GM12878 (cell line): ENCODE results near the gene TNFSF13. TPM values are rescaled to one million over a fixed set of nuclear protein-coding genes. Genes with fewer than 3 reads are reported as not detected.

ENCODE experiments used
- ASH2L ChIP-seq: fragments of 300-600, 200-600 bp; sonication (generic); IDR thresholded peaks from 2 replicates; pipeline ENCODE4 v1.6.1; 2017; ENCODE audit warnings: low read depth, mild to moderate bottlenecking, borderline replicate concordance
- BRCA1 ChIP-seq: IDR thresholded peaks from 2 replicates; pipeline ENCODE4 v1.6.1; 2011; ENCODE audit warnings: low read depth, low read length, improper control_type of control experiment
- CHD1 ChIP-seq: IDR thresholded peaks from 2 replicates; pipeline ENCODE4 v1.6.1; 2012; ENCODE audit warnings: low read depth, low read length, improper control_type of control experiment
- ESRRA ChIP-seq: IDR thresholded peaks from 2 replicates; pipeline ENCODE4 v1.6.1; 2012; ENCODE audit warnings: mild to moderate bottlenecking, low read length, improper control_type of control experiment
- GABPA ChIP-seq: IDR thresholded peaks from 2 replicates; pipeline ENCODE4 v1.6.1; 2014; ENCODE audit warnings: antibody characterized with exemption, low read depth, mild to moderate bottlenecking, inconsistent platforms
- IKZF1 ChIP-seq: fragments of 450-650 bp; conservative IDR thresholded peaks from 2 replicates; pipeline ENCODE4 v1.6.1; 2017; ENCODE audit warnings: antibody characterized with exemption, mild to moderate bottlenecking
- IRF4 ChIP-seq: IDR thresholded peaks from 2 replicates; pipeline ENCODE4 v1.6.1; 2011; ENCODE audit warnings: low read depth, low read length
- KAT2A ChIP-seq: conservative IDR thresholded peaks from 2 replicates; pipeline ENCODE4 v1.6.1; 2011; ENCODE audit warnings: low read depth, low read length; ENCODE audit not compliant: control insufficient read depth
- KDM1A ChIP-seq: fragments of 200-600 bp; sonication (generic); IDR thresholded peaks from 2 replicates; pipeline ENCODE4 v1.6.1; 2016; ENCODE audit warnings: borderline replicate concordance
- MEF2A ChIP-seq: IDR thresholded peaks from 2 replicates; pipeline ENCODE4 v1.6.1; 2011; ENCODE audit warnings: low read depth, mild to moderate bottlenecking, low read length, moderate library complexity; ENCODE audit not compliant: insufficient read depth
- NFXL1 ChIP-seq: fragments of 450-650 bp; IDR thresholded peaks from 2 replicates; pipeline ENCODE4 v1.6.1; 2017; ENCODE audit warnings: antibody characterized with exemption, mild to moderate bottlenecking, borderline replicate concordance
- NFYB ChIP-seq: IDR thresholded peaks from 2 replicates; pipeline ENCODE4 v1.6.1; 2011; ENCODE audit warnings: low read depth, mild to moderate bottlenecking, low read length, improper control_type of control experiment, moderate library complexity; ENCODE audit not compliant: insufficient read depth
- NR2C2 ChIP-seq: IDR thresholded peaks from 2 replicates; pipeline ENCODE4 v1.6.1; 2011; ENCODE audit warnings: borderline replicate concordance, low read depth; ENCODE audit not compliant: control insufficient read depth, insufficient read length
- PAX5 ChIP-seq: IDR thresholded peaks from 2 replicates; pipeline ENCODE4 v1.6.1; 2011; ENCODE audit warnings: low read depth, low read length, borderline replicate concordance
- PAX8 ChIP-seq: fragments of 450-650 bp; IDR thresholded peaks from 2 replicates; pipeline ENCODE4 v1.6.1; 2017; ENCODE audit warnings: mild to moderate bottlenecking, moderate library complexity
- PML ChIP-seq: IDR thresholded peaks from 2 replicates; pipeline ENCODE4 v1.6.1; 2012; ENCODE audit warnings: low read length, inconsistent platforms
- RAD21 ChIP-seq: IDR thresholded peaks from 2 replicates; pipeline ENCODE4 v1.6.1; 2011; ENCODE audit warnings: mild to moderate bottlenecking, low read depth, low read length, moderate library complexity; ENCODE audit not compliant: insufficient read depth
- RUNX3 ChIP-seq: IDR thresholded peaks from 2 replicates; pipeline ENCODE4 v1.6.1; 2012; ENCODE audit warnings: low read length, inconsistent platforms
- SIX5 ChIP-seq: IDR thresholded peaks from 2 replicates; pipeline ENCODE4 v1.6.1; 2011; ENCODE audit warnings: mild to moderate bottlenecking, low read depth, low read length, moderate library complexity; ENCODE audit not compliant: severe bottlenecking
- SMARCA5 ChIP-seq: fragments of 450-650 bp; IDR thresholded peaks from 2 replicates; pipeline ENCODE4 v1.6.1; 2017; ENCODE audit warnings: mild to moderate bottlenecking
- SP1 ChIP-seq: IDR thresholded peaks from one replicate; pipeline ENCODE4 v1.6.1; 2011; ENCODE audit warnings: low read depth, low read length
- SPI1 ChIP-seq: IDR thresholded peaks from 2 replicates; pipeline ENCODE4 v1.6.1; 2011; ENCODE audit warnings: low read depth, mild to moderate bottlenecking, low read length, moderate library complexity, borderline replicate concordance; ENCODE audit not compliant: insufficient read depth
- SREBF1 ChIP-seq: IDR thresholded peaks from 2 replicates; pipeline ENCODE4 v1.6.1; 2012; ENCODE audit warnings: mild to moderate bottlenecking, low read length
- SREBF2 ChIP-seq: IDR thresholded peaks from 2 replicates; pipeline ENCODE4 v1.6.1; 2012; ENCODE audit warnings: mild to moderate bottlenecking, low read length
- TBL1XR1 ChIP-seq: IDR thresholded peaks from 2 replicates; pipeline ENCODE4 v1.6.1; 2012; ENCODE audit warnings: low read depth, low read length, improper control_type of control experiment
- TCF12 ChIP-seq: IDR thresholded peaks from 2 replicates; pipeline ENCODE4 v1.6.1; 2011; ENCODE audit warnings: low read depth, mild to moderate bottlenecking, low read length
- TCF7 ChIP-seq: IDR thresholded peaks from 2 replicates; pipeline ENCODE4 v1.6.1; 2014; ENCODE audit warnings: antibody characterized with exemption, borderline replicate concordance
- USF2 ChIP-seq: IDR thresholded peaks from 2 replicates; pipeline ENCODE4 v1.6.1; 2011; ENCODE audit warnings: low read depth, low read length, improper control_type of control experiment, borderline replicate concordance
- ZSCAN29 ChIP-seq: fragments of 450-650 bp; IDR thresholded peaks from 2 replicates; pipeline ENCODE4 v1.6.1; 2017; ENCODE audit warnings: mild to moderate bottlenecking, moderate library complexity
- polyA plus RNA-seq, 11 experiments: library from polyadenylated mRNA; depleted of rRNA in 4 of 11; unstranded in 6 of 11; stranded (reverse) in 5 of 11; fragments of >200 nt; fragmentation: Nextera tagmentation in 4 of 11; fragmentation: Illumina TruSeq in 1 of 11; extraction: Ambion mirVana in 4 of 11; extraction: Trizol in 1 of 11; gene quantifications; 1 replicate in 1 of 11; 2 replicates in 10 of 11; pipeline versions ENCODE4 v1.2.1 to v1.2.3, GENCODE V29; 2011 to 2016; ENCODE audit warnings: inconsistent platforms in 2 of 11, missing spikeins in 2 of 11, low read depth in 1 of 11
- total RNA-seq, 4 experiments: library from RNA; depleted of rRNA in 3 of 4; stranded (reverse); fragments of >200 nt in 3 of 4; fragmentation: Illumina TruSeq in 1 of 4; extraction: Trizol in 1 of 4; gene quantifications; 2 replicates each; pipeline versions ENCODE4 v1.2.1 to v1.2.3, GENCODE V29; 2013 to 2021
- TF ChIP-seq, protein P1 (sequence below): IDR thresholded peaks from 2 replicates; pipeline ENCODE4 v1.6.1; 2011; ENCODE audit warnings: mild to moderate bottlenecking, low read depth, low read length, moderate library complexity; ENCODE audit not compliant: insufficient replicate concordance
- TF ChIP-seq, protein P2 (sequence below): fragments of 450-650 bp; formaldehyde crosslinking; IDR thresholded peaks from 2 replicates; pipeline ENCODE4 v1.4.0; 2022; ENCODE audit warnings: mild to moderate bottlenecking, moderate library complexity

TNFSF13 gene
- total and polyA plus RNA-seq, 10 of the 15 experiments (the other 5 are each of a cell fraction or from before 2014, with no cell fraction given), result 0.56 to 14.6 (median 9.7) TPM

DNA sequence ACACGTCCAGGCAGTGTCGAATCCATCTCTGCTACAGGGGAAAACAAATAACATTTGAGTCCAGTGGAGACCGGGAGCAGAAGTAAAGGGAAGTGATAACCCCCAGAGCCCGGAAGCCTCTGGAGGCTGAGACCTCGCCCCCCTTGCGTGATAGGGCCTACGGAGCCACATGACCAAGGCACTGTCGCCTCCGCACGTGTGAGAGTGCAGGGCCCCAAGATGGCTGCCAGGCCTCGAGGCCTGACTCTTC is 13.7 kb downstream of the TNFSF13 start (continued):
- TF ChIP-seq CHD1, result no peak
- no peak for TF ChIP-seq RAD21
- no peak for TF ChIP-seq TCF12
- no peak for TF ChIP-seq NR2C2
- TF ChIP-seq SP1, result no peak
- peak; percentile 94 for TF ChIP-seq USF2
- no peak for TF ChIP-seq GABPA
- no peak for TF ChIP-seq IKZF1
- TF ChIP-seq, protein P1, sequence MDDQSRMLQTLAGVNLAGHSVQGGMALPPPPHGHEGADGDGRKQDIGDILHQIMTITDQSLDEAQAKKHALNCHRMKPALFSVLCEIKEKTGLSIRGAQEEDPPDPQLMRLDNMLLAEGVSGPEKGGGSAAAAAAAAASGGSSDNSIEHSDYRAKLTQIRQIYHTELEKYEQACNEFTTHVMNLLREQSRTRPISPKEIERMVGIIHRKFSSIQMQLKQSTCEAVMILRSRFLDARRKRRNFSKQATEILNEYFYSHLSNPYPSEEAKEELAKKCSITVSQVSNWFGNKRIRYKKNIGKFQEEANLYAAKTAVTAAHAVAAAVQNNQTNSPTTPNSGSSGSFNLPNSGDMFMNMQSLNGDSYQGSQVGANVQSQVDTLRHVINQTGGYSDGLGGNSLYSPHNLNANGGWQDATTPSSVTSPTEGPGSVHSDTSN, result no peak
- no peak for TF ChIP-seq KDM1A
- no peak for TF ChIP-seq KAT2A
- TF ChIP-seq RUNX3, result no peak
- TF ChIP-seq NFYB, result no peak
- TF ChIP-seq, protein P2, sequence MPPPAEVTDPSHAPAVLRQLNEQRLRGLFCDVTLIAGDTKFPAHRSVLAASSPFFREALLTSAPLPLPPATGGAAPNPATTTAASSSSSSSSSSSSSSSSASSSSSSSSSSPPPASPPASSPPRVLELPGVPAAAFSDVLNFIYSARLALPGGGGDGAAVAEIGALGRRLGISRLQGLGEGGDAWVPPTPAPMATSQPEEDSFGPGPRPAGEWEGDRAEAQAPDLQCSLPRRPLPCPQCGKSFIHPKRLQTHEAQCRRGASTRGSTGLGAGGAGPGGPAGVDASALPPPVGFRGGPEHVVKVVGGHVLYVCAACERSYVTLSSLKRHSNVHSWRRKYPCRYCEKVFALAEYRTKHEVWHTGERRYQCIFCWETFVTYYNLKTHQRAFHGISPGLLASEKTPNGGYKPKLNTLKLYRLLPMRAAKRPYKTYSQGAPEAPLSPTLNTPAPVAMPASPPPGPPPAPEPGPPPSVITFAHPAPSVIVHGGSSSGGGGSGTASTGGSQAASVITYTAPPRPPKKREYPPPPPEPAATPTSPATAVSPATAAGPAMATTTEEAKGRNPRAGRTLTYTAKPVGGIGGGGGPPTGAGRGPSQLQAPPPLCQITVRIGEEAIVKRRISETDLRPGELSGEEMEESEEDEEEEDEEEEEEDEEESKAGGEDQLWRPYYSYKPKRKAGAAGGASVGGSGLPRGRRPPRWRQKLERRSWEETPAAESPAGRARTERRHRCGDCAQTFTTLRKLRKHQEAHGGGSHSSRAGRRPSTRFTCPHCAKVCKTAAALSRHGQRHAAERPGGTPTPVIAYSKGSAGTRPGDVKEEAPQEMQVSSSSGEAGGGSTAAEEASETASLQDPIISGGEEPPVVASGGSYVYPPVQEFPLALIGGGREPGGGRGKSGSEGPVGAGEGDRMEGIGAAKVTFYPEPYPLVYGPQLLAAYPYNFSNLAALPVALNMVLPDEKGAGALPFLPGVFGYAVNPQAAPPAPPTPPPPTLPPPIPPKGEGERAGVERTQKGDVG (CRISPR knock-in tag), result no peak
- TF ChIP-seq MEF2A, result no peak
- no peak for TF ChIP-seq TCF7
- no peak for TF ChIP-seq SMARCA5
- TF ChIP-seq NFXL1, result no peak
- no peak for TF ChIP-seq BRCA1
- TF ChIP-seq SPI1, result peak; percentile 87
- no peak; the same call in 1 of the 2 replicates for TF ChIP-seq PML
- no peak for TF ChIP-seq SREBF2
- TF ChIP-seq SREBF1, result peak; percentile 55; the same call in 1 of the 2 replicates
- TF ChIP-seq TBL1XR1, result no peak
- no peak for TF ChIP-seq PAX8
- no peak for TF ChIP-seq ZSCAN29
- peak; percentile 51 for TF ChIP-seq SIX5
- no peak for TF ChIP-seq IRF4
- TF ChIP-seq ASH2L, result no peak
- no peak for TF ChIP-seq ESRRA
- 0 out of 2 replicates have a peak, but pooled peaks have one; percentile 32 for TF ChIP-seq PAX5
